SU-DHL-6 (cell line): ENCODE results near the gene ARMC3.

Experiments
- H2AFZ ChIP-seq: fragments of 200-600 bp; sonication (generic); 2 replicates; pipeline ENCODE4 v1.6.1; 2014; ENCODE audit warnings: low read depth, mild to moderate bottlenecking, moderate library complexity, mixed read lengths, antibody characterized with exemption, low read length; ENCODE audit not compliant: severe bottlenecking
- H3F3A ChIP-seq: fragments of 200-600 bp; shearing (Covaris generic); 2 replicates; pipeline ENCODE4 v1.6.0; 2016; ENCODE audit warnings: antibody characterized with exemption, mild to moderate bottlenecking; ENCODE audit not compliant: insufficient read depth
- H3K27ac ChIP-seq: fragments of 200-600 bp; sonication (generic); 2 replicates; pipeline ENCODE4 v1.5.1; 2016; ENCODE audit warnings: low read depth, mild to moderate bottlenecking, low read length, moderate library complexity, mixed read lengths
- H3K27me3 ChIP-seq: fragments of 200-600 bp; sonication (generic), shearing (Covaris generic); 2 replicates; pipeline ENCODE4 v1.6.0; 2014; ENCODE audit warnings: mild to moderate bottlenecking, low read length
- H3K36me3 ChIP-seq: fragments of 200-600 bp; sonication (generic); 2 replicates; pipeline ENCODE4 v1.6.1; 2014; ENCODE audit warnings: mild to moderate bottlenecking, low read length, mixed read lengths
- H3K4me2 ChIP-seq: fragments of 300-600, 200-600 bp; shearing (Covaris generic), sonication (generic); 2 replicates; pipeline ENCODE4 v1.6.0; 2014; ENCODE audit warnings: low read length, low read depth, mild to moderate bottlenecking; ENCODE audit not compliant: poor library complexity, severe bottlenecking
- H3K4me3 ChIP-seq: fragments of 200-600 bp; sonication (generic); 2 replicates; pipeline ENCODE4 v1.5.1; 2014; ENCODE audit warnings: antibody characterized with exemption, low read length, mild to moderate bottlenecking, mixed read lengths; ENCODE audit not compliant: insufficient read depth, poor library complexity, severe bottlenecking
- H3K79me2 ChIP-seq: fragments of 200-600 bp; sonication (generic); 2 replicates; pipeline ENCODE4 v1.6.1; 2014; ENCODE audit warnings: mild to moderate bottlenecking, low read length, moderate library complexity; ENCODE audit not compliant: insufficient read depth
- H3K9ac ChIP-seq: fragments of 200-600 bp; sonication (generic); 2 replicates; pipeline ENCODE4 v1.7.0; 2014; ENCODE audit warnings: mild to moderate bottlenecking, low read length
- H3K9me2 ChIP-seq: fragments of 200-600 bp; sonication (generic); replicated peaks from 2 replicates; pipeline ENCODE4 v1.6.1; 2014; ENCODE audit warnings: low read length; ENCODE audit not compliant: insufficient read depth
- H3K9me3 ChIP-seq: fragments of 200-600 bp; sonication (generic); 2 replicates; pipeline ENCODE4 v1.6.1; 2014; ENCODE audit warnings: low read length, mixed read lengths; ENCODE audit not compliant: insufficient read depth
- H4K20me1 ChIP-seq: fragments of 200-600 bp; sonication (generic); 2 replicates; pipeline ENCODE4 v1.6.1; 2014; ENCODE audit warnings: low read depth, mild to moderate bottlenecking, antibody characterized with exemption, low read length, moderate library complexity, mixed read lengths
- CTCF ChIP-seq: fragments of 200-600 bp; sonication (generic); IDR thresholded peaks from one replicate; pipeline ENCODE4 v1.5.1; 2017; ENCODE audit warnings: antibody characterized with exemption, mild to moderate bottlenecking, low read length, moderate library complexity; ENCODE audit not compliant: insufficient read depth, poor library complexity, severe bottlenecking
- EZH2phosphoT487 ChIP-seq: fragments of 200-600 bp; sonication (generic), shearing (Covaris generic); conservative IDR thresholded peaks from 2 replicates; pipeline ENCODE4 v1.6.1; 2018; ENCODE audit warnings: mild to moderate bottlenecking, antibody characterized with exemption, low read length, moderate library complexity, mixed read lengths

Gene ARMC3

GRCh38 chr10:22911889-22912762 lies 15.7 kb upstream of the ARMC3 start:
- Histone ChIP-seq H3K4me3 (no peak overlapping the region), H3F3A (no peaks in the 10 kb centered on the region), H3K4me2 (no peak overlapping the region), H3K9me3 (peaks cover 9% of the 10 kb centered on the region; the same call in 1 of the 2 replicates), H2AFZ (no peak overlapping the region), H4K20me1 (no peaks in the 10 kb centered on the region), H3K27me3 (no peaks in the 10 kb centered on the region), H3K9ac (no peak overlapping the region), H3K36me3 (no peaks in the 10 kb centered on the region), H3K27ac (no peak overlapping the region), H3K79me2 (no peaks in the 10 kb centered on the region), H3K9me2 (no peaks in the 10 kb centered on the region)
- no peak for TF ChIP-seq EZH2phosphoT487
- no peak for TF ChIP-seq CTCF

- no peaks in the 10 kb centered on the region for H3K36me3 ChIP-seq
- H3K9me3 ChIP-seq: peaks cover 4% of the 10 kb centered on the region; the same call in 1 of the 2 replicates
- no peak for TF ChIP-seq EZH2phosphoT487
- no peak for TF ChIP-seq CTCF
- H3F3A ChIP-seq: no peaks in the 10 kb centered on the region
- H3K4me2 ChIP-seq: no peak overlapping the region
- H3K79me2 ChIP-seq: no peaks in the 10 kb centered on the region
- no peaks in the 10 kb centered on the region for H3K9me2 ChIP-seq
- no peak overlapping the region for H3K27ac ChIP-seq
- no peaks in the 10 kb centered on the region for H4K20me1 ChIP-seq
- no peaks in the 10 kb centered on the region for H3K27me3 ChIP-seq
- no peak overlapping the region for H3K9ac ChIP-seq
- no peak overlapping the region for H3K4me3 ChIP-seq
- H2AFZ ChIP-seq: no peak overlapping the region
Measured at GRCh38 chr10:22912763-22913384, 15.0 kb upstream of the ARMC3 start.

GRCh38 chr10:22913474-22914092 lies 14.3 kb upstream of the ARMC3 start:
- H3K9ac ChIP-seq: no peak overlapping the region
- H3K9me2 ChIP-seq: no peaks in the 10 kb centered on the region
- H3K9me3 ChIP-seq: no peaks in the 10 kb centered on the region
- no peaks in the 10 kb centered on the region for H3K27me3 ChIP-seq
- no peaks in the 10 kb centered on the region for H3K36me3 ChIP-seq
- no peak overlapping the region for H2AFZ ChIP-seq
- no peak overlapping the region for H3K4me2 ChIP-seq
- no peaks in the 10 kb centered on the region for H3F3A ChIP-seq
- no peak overlapping the region for H3K27ac ChIP-seq
- H3K79me2 ChIP-seq: no peaks in the 10 kb centered on the region
- TF ChIP-seq EZH2phosphoT487: no peak
- no peak for TF ChIP-seq CTCF
- no peaks in the 10 kb centered on the region for H4K20me1 ChIP-seq
- no peak overlapping the region for H3K4me3 ChIP-seq
